Measurements from ENCODE around the gene ARSB. TPM values are rescaled to one million over a fixed set of nuclear protein-coding genes. Genes with fewer than 3 reads are reported as not detected.
A peak's percentile ranks its signal among the peaks of the same experiment; 100 is the strongest.

Gene ARSB
- total RNA-seq, 1 experiment from 2014 or later, result 11.4 TPM

GRCh38 chr5:78799266-78800017 is 185.7 kb downstream of the ARSB start:
- H3K27me3 Mint-ChIP-seq (ENCODE audit: low read depth), result no peaks in the 10 kb centered on the region
- H3K14ac ChIP-seq (ENCODE audit: insufficient read depth, low read length), result no peak overlapping the region
- no peaks in the 10 kb centered on the region for H3K27me3 ChIP-seq (ENCODE audit: insufficient read depth, low read length)
- H2BK20ac ChIP-seq (ENCODE audit: low read depth, low read length, poor library complexity, severe bottlenecking), result no peak overlapping the region
- no peaks in the 10 kb centered on the region for H3K4me1 ChIP-seq (ENCODE audit: insufficient read depth, low read length)
- no peak overlapping the region for H2BK15ac ChIP-seq (ENCODE audit: low read depth, low read length)
- H3K27ac Mint-ChIP-seq, result no peak overlapping the region
- H2AK5ac ChIP-seq (ENCODE audit: insufficient read length, low read length), result no peak overlapping the region
- peaks cover 0 to 10% of the 10 kb centered on the region in 2 experiments; a peak in 3 of 5 replicates for H3K9me3 Mint-ChIP-seq
- H4K8ac ChIP-seq (replicated peaks; ENCODE audit: insufficient read length, low read depth, low read length), result no peak overlapping the region
- H3K4me1 Mint-ChIP-seq, result peaks cover 2 to 6% of the 10 kb centered on the region in 2 experiments; a peak in 3 of 4 replicates
- H3T11ph ChIP-seq (ENCODE audit: low read length), result no peak overlapping the region
- no peaks in the 10 kb centered on the region for H3K23me2 ChIP-seq (ENCODE audit: insufficient read length, low read depth, low read length, poor library complexity, severe bottlenecking)
- no peak overlapping the region for H3K4me3 Mint-ChIP-seq
- WGBS (ENCODE audit: extremely low coverage, insufficient read length, low lambda C conversion rate), result no CpG with 5 or more reads among the region's 6 CpGs
- H3K79me1 ChIP-seq (ENCODE audit: insufficient read depth, low read depth, low read length, poor library complexity, severe bottlenecking), result no peaks in the 10 kb centered on the region
- H3K4me2 ChIP-seq (ENCODE audit: insufficient read depth, insufficient read length, low read length), result no peak overlapping the region
- no peaks in the 10 kb centered on the region for H3K79me2 ChIP-seq (ENCODE audit: insufficient read depth, low read length)
- no peak overlapping the region for H2BK12ac ChIP-seq (ENCODE audit: insufficient read length, low read depth, low read length)
- no peak overlapping the region for H2BK120ac ChIP-seq (ENCODE audit: low read depth, low read length, poor library complexity, severe bottlenecking)
- no peaks in the 10 kb centered on the region for H4K20me1 ChIP-seq (ENCODE audit: control insufficient read depth, insufficient read depth, insufficient read length)
- no peaks in the 10 kb centered on the region for H3K9me3 ChIP-seq (ENCODE audit: control insufficient read depth, low read depth, low read length)
- H3K9ac ChIP-seq (ENCODE audit: extremely low read depth, insufficient read length, low read length), result no peak overlapping the region
- H3K36me3 Mint-ChIP-seq (ENCODE audit: insufficient read depth in 1 of 3, low read depth in 3 of 3), result peaks cover 4 to 9% (median 8%) of the 10 kb centered on the region in 3 experiments; a peak in 6 of 7 replicates
- no peak overlapping the region for H4K5ac ChIP-seq (ENCODE audit: insufficient read length, low read depth, low read length)
- no peak overlapping the region for H3K56ac ChIP-seq (ENCODE audit: insufficient read length, low read depth, low read length)
- no peak overlapping the region for H3K4ac ChIP-seq (ENCODE audit: low read depth, low read length)
- H3K27ac ChIP-seq (ENCODE audit: insufficient read length, low read depth, low read length), result no peak overlapping the region
- no peak for DNase-seq
- TF ChIP-seq, protein P1, sequence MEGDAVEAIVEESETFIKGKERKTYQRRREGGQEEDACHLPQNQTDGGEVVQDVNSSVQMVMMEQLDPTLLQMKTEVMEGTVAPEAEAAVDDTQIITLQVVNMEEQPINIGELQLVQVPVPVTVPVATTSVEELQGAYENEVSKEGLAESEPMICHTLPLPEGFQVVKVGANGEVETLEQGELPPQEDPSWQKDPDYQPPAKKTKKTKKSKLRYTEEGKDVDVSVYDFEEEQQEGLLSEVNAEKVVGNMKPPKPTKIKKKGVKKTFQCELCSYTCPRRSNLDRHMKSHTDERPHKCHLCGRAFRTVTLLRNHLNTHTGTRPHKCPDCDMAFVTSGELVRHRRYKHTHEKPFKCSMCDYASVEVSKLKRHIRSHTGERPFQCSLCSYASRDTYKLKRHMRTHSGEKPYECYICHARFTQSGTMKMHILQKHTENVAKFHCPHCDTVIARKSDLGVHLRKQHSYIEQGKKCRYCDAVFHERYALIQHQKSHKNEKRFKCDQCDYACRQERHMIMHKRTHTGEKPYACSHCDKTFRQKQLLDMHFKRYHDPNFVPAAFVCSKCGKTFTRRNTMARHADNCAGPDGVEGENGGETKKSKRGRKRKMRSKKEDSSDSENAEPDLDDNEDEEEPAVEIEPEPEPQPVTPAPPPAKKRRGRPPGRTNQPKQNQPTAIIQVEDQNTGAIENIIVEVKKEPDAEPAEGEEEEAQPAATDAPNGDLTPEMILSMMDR (conservative IDR thresholded peaks at IDR 0.05), result peak; percentile 37; the same call in 2 of the 3 replicates
- H2BK5ac ChIP-seq (ENCODE audit: insufficient read length, low read length), result no peak overlapping the region
- no peak overlapping the region for H4K91ac ChIP-seq (ENCODE audit: insufficient read length, low read depth, low read length)
- H3K23ac ChIP-seq (ENCODE audit: insufficient read length, low read depth, low read length), result no peak overlapping the region
- H2AFZ ChIP-seq (ENCODE audit: low read length), result no peak overlapping the region
- no peak overlapping the region for H3K18ac ChIP-seq (ENCODE audit: insufficient read length, low read depth, low read length)

Measured in H9 (cell line).